Measurements from ENCODE around the gene FAM53A.

The FAM53A gene

GRCh38 chr4:1660948-1661677 is 23.0 kb downstream of the FAM53A start:
- Histone ChIP-seq H3K9me3 (ENCODE audit: control insufficient read depth in 1 of 2, low read length in 2 of 2) (no peaks in the 10 kb centered on the region), H3K9ac (ENCODE audit: low read depth in 1 of 2, low read length in 2 of 2) (no peak overlapping the region), H3K27ac (ENCODE audit: low read depth, low read length) (no peak overlapping the region), H3K36me3 (ENCODE audit: control insufficient read depth in 1 of 2, insufficient read depth in 2 of 2, low read length in 2 of 2) (no peaks in the 10 kb centered on the region), H3K4me3 (ENCODE audit: low read depth in 1 of 2, low read length in 2 of 2) (no peak overlapping the region), H3K27me3 (ENCODE audit: control insufficient read depth in 1 of 2, insufficient read depth in 2 of 2, low read length in 2 of 2) (no peaks in the 10 kb centered on the region), H3K4me1 (ENCODE audit: control insufficient read depth in 1 of 2, insufficient read depth in 2 of 2, low read length in 2 of 2) (no peaks in the 10 kb centered on the region)

GRCh38 chr4:1659104-1660043 is 24.7 kb downstream of the FAM53A start:
- H3K9me3 ChIP-seq (ENCODE audit: control insufficient read depth in 1 of 2, low read length in 2 of 2), result no peaks in the 10 kb centered on the region
- no peak overlapping the region for H3K4me3 ChIP-seq (ENCODE audit: low read depth in 1 of 2, low read length in 2 of 2)
- H3K27ac ChIP-seq (ENCODE audit: low read depth, low read length), result no peak overlapping the region
- no peaks in the 10 kb centered on the region for H3K4me1 ChIP-seq (ENCODE audit: control insufficient read depth in 1 of 2, insufficient read depth in 2 of 2, low read length in 2 of 2)
- no peaks in the 10 kb centered on the region for H3K36me3 ChIP-seq (ENCODE audit: control insufficient read depth in 1 of 2, insufficient read depth in 2 of 2, low read length in 2 of 2)
- H3K27me3 ChIP-seq (ENCODE audit: control insufficient read depth in 1 of 2, insufficient read depth in 2 of 2, low read length in 2 of 2), result no peaks in the 10 kb centered on the region
- no peak overlapping the region for H3K9ac ChIP-seq (ENCODE audit: low read depth in 1 of 2, low read length in 2 of 2)

DNA sequence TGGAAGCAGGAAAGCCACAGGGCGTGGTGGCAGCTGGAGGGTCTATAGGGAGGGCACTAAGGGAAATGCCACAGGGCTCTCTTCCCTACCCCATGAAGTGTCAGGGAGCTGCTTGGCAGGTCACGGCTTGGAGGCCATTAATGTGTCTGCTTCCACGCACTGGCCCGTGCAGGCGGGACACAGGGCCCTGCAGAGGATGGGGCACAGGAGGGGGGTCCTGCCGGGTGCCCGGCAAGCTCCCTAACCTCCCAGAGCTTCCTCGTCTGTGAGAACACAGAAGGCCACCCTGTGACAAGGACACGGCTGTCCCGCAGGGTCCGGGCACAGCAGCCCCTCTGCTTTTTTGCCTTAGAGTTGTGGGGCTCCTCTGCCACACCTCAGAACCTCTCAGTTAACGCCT is 25.5 kb downstream of the FAM53A start:
- H3K4me1 ChIP-seq (ENCODE audit: control insufficient read depth in 1 of 2, insufficient read depth in 2 of 2, low read length in 2 of 2), result no peaks in the 10 kb centered on the region
- H3K27ac ChIP-seq (ENCODE audit: low read depth, low read length), result no peak overlapping the region
- no peaks in the 10 kb centered on the region for H3K27me3 ChIP-seq (ENCODE audit: control insufficient read depth in 1 of 2, insufficient read depth in 2 of 2, low read length in 2 of 2)
- no peaks in the 10 kb centered on the region for H3K9me3 ChIP-seq (ENCODE audit: control insufficient read depth in 1 of 2, low read length in 2 of 2)
- H3K4me3 ChIP-seq (ENCODE audit: low read depth in 1 of 2, low read length in 2 of 2), result no peak overlapping the region
- no peak overlapping the region for H3K9ac ChIP-seq (ENCODE audit: low read depth in 1 of 2, low read length in 2 of 2)
- no peaks in the 10 kb centered on the region for H3K36me3 ChIP-seq (ENCODE audit: control insufficient read depth in 1 of 2, insufficient read depth in 2 of 2, low read length in 2 of 2)

GRCh38 chr4:1658146-1658545 is 26.0 kb downstream of the FAM53A start:
- Histone ChIP-seq H3K4me3 (ENCODE audit: low read depth in 1 of 2, low read length in 2 of 2) (no peak overlapping the region), H3K27ac (ENCODE audit: low read depth, low read length) (no peak overlapping the region), H3K4me1 (ENCODE audit: control insufficient read depth in 1 of 2, insufficient read depth in 2 of 2, low read length in 2 of 2) (no peaks in the 10 kb centered on the region), H3K36me3 (ENCODE audit: control insufficient read depth in 1 of 2, insufficient read depth in 2 of 2, low read length in 2 of 2) (no peaks in the 10 kb centered on the region), H3K9me3 (ENCODE audit: control insufficient read depth in 1 of 2, low read length in 2 of 2) (no peaks in the 10 kb centered on the region), H3K27me3 (ENCODE audit: control insufficient read depth in 1 of 2, insufficient read depth in 2 of 2, low read length in 2 of 2) (no peaks in the 10 kb centered on the region), H3K9ac (ENCODE audit: low read depth in 1 of 2, low read length in 2 of 2) (no peak overlapping the region)

- no peaks in the 10 kb centered on the region for H3K27me3 ChIP-seq (ENCODE audit: control insufficient read depth in 1 of 2, insufficient read depth in 2 of 2, low read length in 2 of 2)
- no peak overlapping the region for H3K27ac ChIP-seq (ENCODE audit: low read depth, low read length)
- H3K4me3 ChIP-seq (ENCODE audit: low read depth in 1 of 2, low read length in 2 of 2), result no peak overlapping the region
- H3K36me3 ChIP-seq (ENCODE audit: control insufficient read depth in 1 of 2, insufficient read depth in 2 of 2, low read length in 2 of 2), result no peaks in the 10 kb centered on the region
- H3K9ac ChIP-seq (ENCODE audit: low read depth in 1 of 2, low read length in 2 of 2), result no peak overlapping the region
- no peaks in the 10 kb centered on the region for H3K4me1 ChIP-seq (ENCODE audit: control insufficient read depth in 1 of 2, insufficient read depth in 2 of 2, low read length in 2 of 2)
- no peaks in the 10 kb centered on the region for H3K9me3 ChIP-seq (ENCODE audit: control insufficient read depth in 1 of 2, low read length in 2 of 2)
These were observed 27.1 kb downstream of the FAM53A start for GRCh38 chr4:1656986-1657385.

- no peak overlapping the region for H3K9ac ChIP-seq (ENCODE audit: low read depth in 1 of 2, low read length in 2 of 2)
- no peaks in the 10 kb centered on the region for H3K4me1 ChIP-seq (ENCODE audit: control insufficient read depth in 1 of 2, insufficient read depth in 2 of 2, low read length in 2 of 2)
- H3K27me3 ChIP-seq (ENCODE audit: control insufficient read depth in 1 of 2, insufficient read depth in 2 of 2, low read length in 2 of 2), result no peaks in the 10 kb centered on the region
- H3K36me3 ChIP-seq (ENCODE audit: control insufficient read depth in 1 of 2, insufficient read depth in 2 of 2, low read length in 2 of 2), result no peaks in the 10 kb centered on the region
- H3K9me3 ChIP-seq (ENCODE audit: control insufficient read depth in 1 of 2, low read length in 2 of 2), result no peaks in the 10 kb centered on the region
- H3K27ac ChIP-seq (ENCODE audit: low read depth, low read length), result no peak overlapping the region
- no peak overlapping the region for H3K4me3 ChIP-seq (ENCODE audit: low read depth in 1 of 2, low read length in 2 of 2)
These were observed 28.0 kb downstream of the FAM53A start for GRCh38 chr4:1656132-1656531.

DNA sequence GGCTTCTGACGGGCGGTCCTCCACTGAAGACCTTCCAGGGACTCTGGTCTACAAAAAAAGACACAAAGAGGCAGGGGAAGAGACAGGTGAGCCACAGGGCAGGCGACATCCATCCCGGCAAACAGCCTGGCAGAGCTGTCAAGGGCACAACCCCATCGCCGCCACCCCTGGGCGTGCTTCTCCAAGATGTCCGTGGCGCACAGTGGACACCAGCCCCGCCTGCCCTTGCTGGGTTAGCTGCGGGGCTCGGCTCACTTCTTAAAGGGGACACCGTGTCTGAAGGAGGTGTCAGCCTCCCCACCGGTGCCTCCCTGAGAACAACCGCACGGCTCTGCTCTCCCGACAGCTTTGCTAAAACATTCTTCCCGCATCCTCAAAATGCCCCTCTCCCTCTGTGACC is 28.4 kb downstream of the FAM53A start:
- Histone ChIP-seq H3K4me1 (ENCODE audit: control insufficient read depth in 1 of 2, insufficient read depth in 2 of 2, low read length in 2 of 2) (no peaks in the 10 kb centered on the region), H3K27ac (ENCODE audit: low read depth, low read length) (no peak overlapping the region), H3K4me3 (ENCODE audit: low read depth in 1 of 2, low read length in 2 of 2) (no peak overlapping the region), H3K36me3 (ENCODE audit: control insufficient read depth in 1 of 2, insufficient read depth in 2 of 2, low read length in 2 of 2) (no peaks in the 10 kb centered on the region), H3K9me3 (ENCODE audit: control insufficient read depth in 1 of 2, low read length in 2 of 2) (no peaks in the 10 kb centered on the region), H3K27me3 (ENCODE audit: control insufficient read depth in 1 of 2, insufficient read depth in 2 of 2, low read length in 2 of 2) (no peaks in the 10 kb centered on the region), H3K9ac (ENCODE audit: low read depth in 1 of 2, low read length in 2 of 2) (no peak overlapping the region)

DNA sequence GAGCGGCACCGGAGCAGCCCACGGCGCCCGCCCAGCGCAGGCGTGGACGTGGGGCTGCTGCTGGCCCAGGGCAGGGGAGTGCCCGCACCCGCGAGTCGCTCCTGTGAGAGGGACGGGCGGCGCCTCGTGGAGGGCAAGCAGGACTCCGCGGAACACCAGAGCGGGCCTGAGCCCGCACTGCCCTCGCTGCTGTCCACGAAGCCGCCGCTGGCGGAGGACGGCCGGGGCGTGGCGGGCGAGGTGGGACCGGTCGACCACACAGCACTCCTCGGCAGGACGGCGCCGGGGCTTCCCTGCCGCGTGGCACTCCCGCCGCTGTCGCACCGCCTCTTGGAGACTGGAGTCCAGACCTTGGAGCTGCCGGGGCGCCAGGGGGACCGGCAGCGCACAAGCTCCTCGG is 29.0 kb downstream of the FAM53A start:
- H3K9me3 ChIP-seq (ENCODE audit: control insufficient read depth in 1 of 2, low read length in 2 of 2), result no peaks in the 10 kb centered on the region
- no peak overlapping the region for H3K27ac ChIP-seq (ENCODE audit: low read depth, low read length)
- no peaks in the 10 kb centered on the region for H3K27me3 ChIP-seq (ENCODE audit: control insufficient read depth in 1 of 2, insufficient read depth in 2 of 2, low read length in 2 of 2)
- no peak overlapping the region for H3K9ac ChIP-seq (ENCODE audit: low read depth in 1 of 2, low read length in 2 of 2)
- no peak overlapping the region for H3K4me3 ChIP-seq (ENCODE audit: low read depth in 1 of 2, low read length in 2 of 2)
- H3K4me1 ChIP-seq (ENCODE audit: control insufficient read depth in 1 of 2, insufficient read depth in 2 of 2, low read length in 2 of 2), result no peaks in the 10 kb centered on the region
- H3K36me3 ChIP-seq (ENCODE audit: control insufficient read depth in 1 of 2, insufficient read depth in 2 of 2, low read length in 2 of 2), result no peaks in the 10 kb centered on the region

DNA sequence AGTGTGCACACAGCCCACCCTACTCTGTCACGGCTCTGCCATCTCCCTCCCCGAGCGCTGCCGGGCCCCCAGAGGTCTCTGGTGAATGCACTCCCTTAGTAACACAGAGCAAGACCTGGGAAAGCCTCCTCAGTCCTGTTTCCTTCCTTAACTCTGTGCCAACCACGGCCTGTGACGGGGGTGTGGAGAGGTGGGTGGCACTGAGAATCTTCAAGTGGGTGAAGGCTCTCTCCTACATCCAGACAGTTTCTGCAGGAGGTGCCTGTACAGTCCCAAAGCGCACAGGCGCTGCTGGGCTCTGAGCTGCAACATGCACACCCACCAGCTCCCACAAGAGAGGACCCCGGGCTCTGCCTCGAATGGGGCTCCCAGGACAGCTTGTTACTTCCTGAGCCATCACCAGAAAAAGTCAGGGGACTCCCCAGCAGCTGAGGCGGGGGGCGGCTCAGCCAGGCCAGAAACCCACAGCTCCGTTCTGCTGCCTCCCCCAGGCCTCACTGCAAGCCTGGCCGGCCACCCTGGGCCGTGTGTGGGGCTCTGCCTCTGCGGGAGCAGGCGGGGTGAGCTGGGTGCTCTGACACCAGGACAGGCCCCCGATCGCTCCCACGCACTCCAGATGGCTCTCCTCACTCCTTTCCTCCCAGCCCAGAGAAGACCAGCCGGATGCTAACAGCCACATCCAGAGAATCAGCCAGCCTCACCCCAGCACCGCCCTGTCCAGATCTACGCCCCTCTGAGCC is 29.7 kb downstream of the FAM53A start:
- H3K4me1 ChIP-seq (ENCODE audit: control insufficient read depth in 1 of 2, insufficient read depth in 2 of 2, low read length in 2 of 2), result no peaks in the 10 kb centered on the region
- no peaks in the 10 kb centered on the region for H3K9me3 ChIP-seq (ENCODE audit: control insufficient read depth in 1 of 2, low read length in 2 of 2)

GRCh38 chr4:1653776-1654175 is 30.3 kb downstream of the FAM53A start:
- Histone ChIP-seq H3K9me3 (ENCODE audit: control insufficient read depth in 1 of 2, low read length in 2 of 2) (no peaks in the 10 kb centered on the region), H3K4me3 (ENCODE audit: low read depth in 1 of 2, low read length in 2 of 2) (no peak overlapping the region), H3K27ac (ENCODE audit: low read depth, low read length) (no peak overlapping the region), H3K9ac (ENCODE audit: low read depth in 1 of 2, low read length in 2 of 2) (no peak overlapping the region), H3K4me1 (ENCODE audit: control insufficient read depth in 1 of 2, insufficient read depth in 2 of 2, low read length in 2 of 2) (no peaks in the 10 kb centered on the region), H3K27me3 (ENCODE audit: control insufficient read depth in 1 of 2, insufficient read depth in 2 of 2, low read length in 2 of 2) (no peaks in the 10 kb centered on the region), H3K36me3 (ENCODE audit: control insufficient read depth in 1 of 2, insufficient read depth in 2 of 2, low read length in 2 of 2) (no peaks in the 10 kb centered on the region)

More for the DNA sequence above, 29.7 kb downstream of the FAM53A start:
- Histone ChIP-seq H3K27ac (ENCODE audit: low read depth, low read length) (no peak overlapping the region), H3K9ac (ENCODE audit: low read depth in 1 of 2, low read length in 2 of 2) (no peak overlapping the region), H3K27me3 (ENCODE audit: control insufficient read depth in 1 of 2, insufficient read depth in 2 of 2, low read length in 2 of 2) (no peaks in the 10 kb centered on the region), H3K4me3 (ENCODE audit: low read depth in 1 of 2, low read length in 2 of 2) (no peak overlapping the region), H3K36me3 (ENCODE audit: control insufficient read depth in 1 of 2, insufficient read depth in 2 of 2, low read length in 2 of 2) (no peaks in the 10 kb centered on the region)
